Upper lobe of right lung (tissue), 1 donor: ENCODE data around the gene SMIM10L2A. TPM values are rescaled to one million over a fixed set of nuclear protein-coding genes. Genes with fewer than 3 reads are reported as not detected.

ENCODE experiments used
- ATAC-seq: fragments of 200-7000 bp; cut with Tn5 transposase; one replicate; pipeline ENCODE4 v1.9.1; 2020; ENCODE audit warnings: mild to moderate bottlenecking, moderate library complexity
- DNase-seq: peaks from one replicate; pipeline ENCODE4 v3.0.0-alpha.2; 2020
- H3K27ac ChIP-seq: fragments of 200-600 bp; one replicate; pipeline ENCODE4 v1.8.0; 2022
- H3K27me3 ChIP-seq: fragments of 200-600 bp; one replicate; pipeline ENCODE4 v1.8.0; 2022; ENCODE audit warnings: mild to moderate bottlenecking
- H3K36me3 ChIP-seq: fragments of 200-600 bp; one replicate; pipeline ENCODE4 v1.8.0; 2022
- H3K4me1 ChIP-seq: fragments of 200-600 bp; one replicate; pipeline ENCODE4 v1.8.0; 2022
- H3K4me3 ChIP-seq: fragments of 200-600 bp; one replicate; pipeline ENCODE4 v1.8.0; 2022; ENCODE audit warnings: mild to moderate bottlenecking
- H3K9me3 ChIP-seq: fragments of 200-600 bp; one replicate; pipeline ENCODE4 v1.8.0; 2022
- CTCF ChIP-seq: fragments of 200-600 bp; IDR thresholded peaks from one replicate; pipeline ENCODE4 v1.8.0; 2022; ENCODE audit warnings: antibody characterized with exemption
- intact Hi-C: fragments of 100-400 bp; cut with DNase I; formaldehyde crosslinking; loops from one replicate; pipeline ENCODE4 v1.11.0; 2022
- total RNA-seq: library from RNA; stranded (reverse); fragmentation: NEBNext Ultra II Directional; extraction: Animal tissue kit (Norgen Biotek cat#: 25700); gene quantifications from one replicate; pipeline ENCODE4 v1.2.1, GENCODE V29; 2021
- donor health status: DM: no; HTN: yes; CAD: no; lungs with severe emphysema.

SMIM10L2A gene
- total RNA-seq, 1 donor from 2014 or later = 2.0 TPM

GRCh38 chrX:135388841-135389240, 32.9 kb upstream of the SMIM10L2A start:
- no peak for TF ChIP-seq CTCF
- Histone ChIP-seq H3K4me3 (no peak overlapping the region), H3K27me3 (no peaks in the 10 kb centered on the region), H3K27ac (no peak overlapping the region), H3K9me3 (no peaks in the 10 kb centered on the region), H3K4me1 (no peaks in the 10 kb centered on the region), H3K36me3 (no peaks in the 10 kb centered on the region)
- DNase-seq (no peak), ATAC-seq (no peak)
- intact Hi-C loops = no loop called here

- intact Hi-C loops = no loop called here
- Histone ChIP-seq H3K27ac (no peak overlapping the region), H3K4me3 (no peak overlapping the region), H3K4me1 (no peaks in the 10 kb centered on the region), H3K9me3 (no peaks in the 10 kb centered on the region), H3K27me3 (no peaks in the 10 kb centered on the region), H3K36me3 (no peaks in the 10 kb centered on the region)
- TF ChIP-seq CTCF = no peak
- ATAC-seq = no peak
- no peak for DNase-seq
Measured at GRCh38 chrX:135389243-135389642, 32.5 kb upstream of the SMIM10L2A start.

- H3K27ac ChIP-seq = no peak overlapping the region
- DNase-seq (no peak), ATAC-seq (no peak)
- H3K9me3 ChIP-seq = no peaks in the 10 kb centered on the region
- TF ChIP-seq CTCF = no peak
- no peaks in the 10 kb centered on the region for H3K4me1 ChIP-seq
- intact Hi-C loops = no loop called here
- H3K27me3 ChIP-seq = no peaks in the 10 kb centered on the region
- no peak overlapping the region for H3K4me3 ChIP-seq
- H3K36me3 ChIP-seq = no peaks in the 10 kb centered on the region
Measured at GRCh38 chrX:135389717-135390116, 32.0 kb upstream of the SMIM10L2A start.

- no peaks in the 10 kb centered on the region for H3K36me3 ChIP-seq
- no peak overlapping the region for H3K27ac ChIP-seq
- no peak for ATAC-seq
- no peak for TF ChIP-seq CTCF
- H3K4me3 ChIP-seq = no peak overlapping the region
- no peaks in the 10 kb centered on the region for H3K4me1 ChIP-seq
- no peaks in the 10 kb centered on the region for H3K27me3 ChIP-seq
- DNase-seq = no peak
- no peaks in the 10 kb centered on the region for H3K9me3 ChIP-seq
- intact Hi-C loops = no loop called here
Measured at GRCh38 chrX:135391734-135392133, 30.0 kb upstream of the SMIM10L2A start.

GRCh38 chrX:135393051-135393450, 28.7 kb upstream of the SMIM10L2A start:
- no peak overlapping the region for H3K4me3 ChIP-seq
- H3K4me1 ChIP-seq = no peaks in the 10 kb centered on the region
- H3K27ac ChIP-seq = no peak overlapping the region
- H3K36me3 ChIP-seq = no peaks in the 10 kb centered on the region
- TF ChIP-seq CTCF = no peak
- H3K27me3 ChIP-seq = no peaks in the 10 kb centered on the region
- no peak for DNase-seq
- H3K9me3 ChIP-seq = no peaks in the 10 kb centered on the region
- intact Hi-C loops = no loop called here
- ATAC-seq = peak; percentile 63

- ATAC-seq (no peak), DNase-seq (no peak)
- H3K4me3 ChIP-seq = no peak overlapping the region
- no peaks in the 10 kb centered on the region for H3K27me3 ChIP-seq
- intact Hi-C loops = no loop called here
- no peak overlapping the region for H3K27ac ChIP-seq
- no peaks in the 10 kb centered on the region for H3K4me1 ChIP-seq
- H3K36me3 ChIP-seq = no peaks in the 10 kb centered on the region
- TF ChIP-seq CTCF = no peak
- no peaks in the 10 kb centered on the region for H3K9me3 ChIP-seq
Measured at GRCh38 chrX:135395064-135395463, 26.7 kb upstream of the SMIM10L2A start.
